ENCODE measurements around the gene DNAI4.

- TF ChIP-seq, protein P1, sequence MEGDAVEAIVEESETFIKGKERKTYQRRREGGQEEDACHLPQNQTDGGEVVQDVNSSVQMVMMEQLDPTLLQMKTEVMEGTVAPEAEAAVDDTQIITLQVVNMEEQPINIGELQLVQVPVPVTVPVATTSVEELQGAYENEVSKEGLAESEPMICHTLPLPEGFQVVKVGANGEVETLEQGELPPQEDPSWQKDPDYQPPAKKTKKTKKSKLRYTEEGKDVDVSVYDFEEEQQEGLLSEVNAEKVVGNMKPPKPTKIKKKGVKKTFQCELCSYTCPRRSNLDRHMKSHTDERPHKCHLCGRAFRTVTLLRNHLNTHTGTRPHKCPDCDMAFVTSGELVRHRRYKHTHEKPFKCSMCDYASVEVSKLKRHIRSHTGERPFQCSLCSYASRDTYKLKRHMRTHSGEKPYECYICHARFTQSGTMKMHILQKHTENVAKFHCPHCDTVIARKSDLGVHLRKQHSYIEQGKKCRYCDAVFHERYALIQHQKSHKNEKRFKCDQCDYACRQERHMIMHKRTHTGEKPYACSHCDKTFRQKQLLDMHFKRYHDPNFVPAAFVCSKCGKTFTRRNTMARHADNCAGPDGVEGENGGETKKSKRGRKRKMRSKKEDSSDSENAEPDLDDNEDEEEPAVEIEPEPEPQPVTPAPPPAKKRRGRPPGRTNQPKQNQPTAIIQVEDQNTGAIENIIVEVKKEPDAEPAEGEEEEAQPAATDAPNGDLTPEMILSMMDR (IDR thresholded peaks at IDR 0.05; ENCODE audit: poor library complexity), result no peak
- TF ChIP-seq EZH2phosphoT487 (IDR thresholded peaks at IDR 0.05; ENCODE audit: low read depth, severe bottlenecking, unreplicated experiment) (no peak), EZH2 (IDR thresholded peaks at IDR 0.05; ENCODE audit: borderline replicate concordance) (no peak)
Observed at GRCh38 chr1:66769512-66770229, 155.0 kb downstream of the DNAI4 start.
